GM12801 (cell line): ENCODE measurements around the gene GGCT.

ENCODE experiments used
- CTCF ChIP-seq: IDR thresholded peaks from one replicate; pipeline ENCODE4 v1.5.1; 2011; ENCODE audit warnings: control low read depth; ENCODE audit not compliant: insufficient read length; ENCODE audit errors: extremely low read depth

GGCT gene

GRCh38 chr7:30478349-30479201 is 26.1 kb downstream of the GGCT start, which contains the start of gene NOD1:
Gene NOD1 (minus strand): TSS chr7:30478784. CDS start chr7:30456921, 21,863 bp downstream.
- no peak for TF ChIP-seq CTCF

GRCh38 chr7:30476459-30477145 is 28.0 kb downstream of the GGCT start:
- no peak for TF ChIP-seq CTCF

GRCh38 chr7:30475580-30475979 is 29.0 kb downstream of the GGCT start:
- TF ChIP-seq CTCF: no peak

GRCh38 chr7:30474893-30475292 is 29.7 kb downstream of the GGCT start:
- no peak for TF ChIP-seq CTCF

- no peak for TF ChIP-seq CTCF
These were observed 30.1 kb downstream of the GGCT start for GRCh38 chr7:30474485-30474884.

- no peak for TF ChIP-seq CTCF
These were observed 30.7 kb downstream of the GGCT start for GRCh38 chr7:30473903-30474302.
